Measurements from ENCODE around the gene DDX1.
"Not testable (repeated sequence)": the region's sequence is repeated elsewhere in the genome, so short reads cannot be mapped to it uniquely, and the experiment has no call there.

Gene DDX1

DNA sequence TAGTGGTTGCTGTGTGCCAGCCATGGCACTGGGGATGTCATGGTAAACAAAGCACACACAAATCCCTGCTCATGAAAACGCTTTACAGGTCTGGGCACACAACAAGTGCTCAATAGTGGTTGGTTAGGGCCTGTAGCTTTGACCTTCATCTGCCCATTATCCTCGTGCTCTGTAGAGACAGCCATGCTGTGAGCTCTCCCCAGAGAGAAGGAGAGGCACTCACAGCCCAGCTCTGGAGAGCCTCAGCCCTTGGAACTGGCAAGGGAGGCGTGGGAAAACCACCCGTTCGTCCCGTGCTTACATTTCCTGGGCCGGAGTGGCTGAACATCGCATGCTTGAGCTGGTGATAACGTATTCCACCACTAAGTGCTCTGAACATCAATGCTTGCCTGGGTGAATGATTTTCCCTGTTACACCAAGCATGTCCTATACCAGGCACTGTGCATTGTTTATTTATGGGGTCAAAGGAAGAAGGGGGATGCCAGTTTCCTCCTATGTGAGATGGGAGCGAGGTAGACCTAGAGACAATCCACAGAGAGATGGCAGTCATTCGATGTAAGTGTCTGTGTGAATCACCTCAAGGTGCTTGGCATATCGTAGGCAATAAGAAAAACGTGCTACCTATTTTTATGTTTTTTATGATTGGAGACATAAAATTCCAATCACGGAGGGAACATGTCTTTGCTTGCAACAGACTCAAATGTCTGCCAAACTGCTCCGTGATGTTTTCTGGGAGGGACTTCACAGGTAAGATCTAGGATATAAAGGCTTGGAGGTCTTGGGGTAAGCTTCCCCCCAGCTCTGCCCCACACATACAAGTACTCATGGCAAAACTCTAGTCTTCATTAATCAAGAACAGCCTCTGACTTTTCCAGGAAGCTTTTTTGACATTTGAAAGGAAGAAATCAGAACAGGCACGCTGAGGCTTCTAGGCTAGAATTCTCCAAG lies 75.5 kb downstream of the DDX1 start:
- DNase-seq = no peak

DNA sequence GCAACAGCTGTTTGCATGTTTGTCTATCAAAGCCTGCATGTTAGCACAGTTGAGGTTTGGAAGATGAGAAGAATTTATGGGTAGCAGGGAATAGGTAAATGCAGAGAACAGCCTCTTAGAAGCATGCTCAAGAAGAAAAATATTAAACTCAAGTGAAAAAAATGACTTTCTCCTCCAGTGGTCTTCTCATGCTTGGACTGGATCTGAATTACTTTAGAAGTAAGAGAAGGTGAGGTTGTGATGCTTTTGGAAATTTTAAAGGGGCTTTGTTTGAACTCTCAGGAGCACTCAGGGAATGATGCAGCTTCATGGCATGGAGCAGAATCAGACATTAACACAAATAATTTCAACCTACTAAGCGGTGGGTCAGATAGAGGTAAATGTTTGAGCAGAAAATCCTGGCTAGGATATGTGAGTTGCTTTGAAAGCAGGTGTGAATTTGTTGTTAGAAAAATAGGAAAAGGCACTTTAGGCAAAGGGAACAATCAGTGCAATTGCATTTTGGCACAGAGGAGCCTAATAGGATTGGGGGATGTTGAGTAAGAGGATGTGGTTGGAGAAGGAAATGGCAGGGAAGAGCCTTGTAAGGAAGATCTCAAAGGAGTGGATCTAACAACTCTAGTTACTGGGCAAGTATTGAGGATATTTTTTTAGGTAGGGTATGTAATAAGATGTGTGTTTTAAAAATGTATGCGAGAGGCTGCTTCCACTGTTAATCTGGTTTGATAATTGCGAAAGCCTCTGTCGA lies 76.3 kb downstream of the DDX1 start:
- no peak for DNase-seq

DNA sequence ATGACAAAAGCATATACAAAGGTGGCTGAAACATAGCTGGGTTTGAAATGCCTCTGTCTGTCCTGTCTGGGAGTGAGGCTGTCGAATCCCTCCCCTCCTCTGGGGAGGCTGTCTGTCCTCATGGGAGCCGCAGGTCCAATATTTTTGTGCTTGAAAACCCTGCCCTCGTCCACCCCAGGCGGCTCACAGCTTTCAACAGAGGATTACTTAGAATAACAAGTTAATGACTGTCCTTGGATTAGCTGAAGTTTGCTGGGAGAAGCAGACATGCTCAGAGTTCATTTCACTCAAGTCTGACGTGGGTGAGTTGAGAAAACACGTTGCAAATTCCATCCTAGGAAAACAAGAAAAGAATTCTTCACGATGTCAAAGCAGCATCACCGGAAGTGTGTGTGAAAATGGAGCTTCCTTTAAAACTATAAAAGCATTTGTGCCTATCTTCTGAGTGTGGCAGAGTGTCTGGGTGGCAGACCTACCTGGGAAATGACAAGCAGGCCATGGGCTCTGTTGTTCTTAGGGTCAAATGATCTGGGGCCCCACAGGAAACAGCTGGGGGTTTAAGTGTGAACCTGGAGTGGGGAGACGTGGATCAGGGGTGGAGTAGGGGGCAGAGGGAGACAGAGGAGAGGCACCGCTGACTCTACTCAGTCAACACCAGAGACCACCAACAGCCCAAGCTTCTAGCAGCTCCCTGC lies 77.1 kb downstream of the DDX1 start:
- DNase-seq = no peak

DNA sequence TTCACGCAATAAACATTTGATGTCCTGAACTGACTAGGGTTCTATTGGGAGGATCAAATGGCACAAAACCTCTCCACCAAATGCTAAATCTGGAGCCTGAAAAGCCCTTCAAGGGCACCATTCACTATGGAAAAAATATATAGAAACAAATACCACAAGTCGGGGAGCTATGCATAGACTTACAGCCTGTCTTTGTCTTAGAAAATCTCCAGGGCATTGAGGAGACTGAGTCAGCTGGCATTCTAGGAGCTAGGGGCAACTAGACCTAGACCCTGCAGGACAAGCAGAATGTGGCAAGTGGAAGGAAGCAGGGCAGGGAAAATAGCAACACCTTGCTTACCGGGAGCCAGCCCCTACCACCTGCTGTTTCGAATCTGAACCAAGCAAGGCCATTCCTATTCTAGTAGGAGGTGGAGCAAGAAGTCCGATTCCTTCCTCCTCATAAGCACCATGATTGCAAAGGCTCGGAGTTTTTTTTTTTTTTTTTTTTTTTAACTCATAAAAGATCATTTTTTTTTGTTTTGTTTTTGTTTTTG lies 77.8 kb downstream of the DDX1 start:
- no peak for DNase-seq

DNA sequence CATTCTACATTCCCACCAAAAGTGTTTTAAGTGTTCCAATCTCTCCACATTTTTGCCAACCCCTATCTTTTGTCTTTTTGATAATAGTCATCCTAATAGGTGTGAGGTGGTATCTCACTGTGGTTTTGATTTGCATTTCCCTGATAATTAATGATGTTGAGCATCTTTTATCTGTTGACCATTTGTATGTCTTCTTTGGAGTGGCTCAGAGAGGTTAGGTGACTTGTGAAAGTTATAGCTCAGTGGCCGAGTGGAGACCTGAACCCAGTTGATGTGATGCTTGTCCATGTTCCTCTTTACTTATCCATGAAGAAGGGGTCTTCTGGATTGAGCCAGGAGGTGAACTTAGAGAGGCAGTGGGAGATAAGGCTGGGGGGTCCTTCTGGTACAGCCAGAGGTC lies 78.8 kb downstream of the DDX1 start:
- DNase-seq = no peak

DNA sequence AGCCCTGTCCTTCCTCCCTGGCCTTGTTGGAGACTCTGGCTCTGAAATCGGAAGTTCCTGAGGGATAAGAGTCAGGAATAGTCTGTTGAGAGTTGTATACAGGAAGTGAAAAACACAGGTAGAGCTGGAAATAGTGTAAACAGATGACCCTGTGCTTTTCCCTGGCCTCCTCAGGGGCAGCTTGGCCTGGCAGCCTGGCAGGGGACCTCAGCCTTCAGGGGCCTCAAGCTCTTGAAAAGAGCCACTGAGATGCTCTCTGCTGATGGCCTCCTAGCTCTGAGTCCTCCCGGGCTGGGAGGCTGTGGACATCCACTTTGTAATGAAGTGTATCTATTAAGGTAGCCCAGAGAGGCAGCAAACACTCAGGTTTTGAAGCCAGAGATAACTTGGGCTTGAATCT lies 79.3 kb downstream of the DDX1 start:
- no peak for DNase-seq

DNA sequence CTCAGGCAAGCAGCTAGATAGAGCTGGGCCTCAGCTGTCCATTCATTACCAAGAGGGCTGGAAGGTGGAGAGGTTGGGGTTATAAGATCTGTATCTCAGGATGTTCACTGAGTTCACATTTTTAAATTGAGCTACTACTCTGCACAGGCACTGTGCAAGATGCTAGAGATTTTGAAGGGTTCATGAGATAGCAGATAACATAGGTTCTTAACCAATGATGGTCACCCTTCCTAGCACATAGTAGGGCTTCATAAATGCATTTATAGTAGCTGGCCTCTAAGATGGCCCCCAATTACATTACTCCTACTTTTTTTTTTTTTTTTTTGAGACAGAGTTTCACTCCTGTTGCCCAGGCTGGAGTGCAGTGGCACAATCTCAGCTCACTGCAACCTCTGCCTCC lies 79.7 kb downstream of the DDX1 start:
- no peak for DNase-seq

DNA sequence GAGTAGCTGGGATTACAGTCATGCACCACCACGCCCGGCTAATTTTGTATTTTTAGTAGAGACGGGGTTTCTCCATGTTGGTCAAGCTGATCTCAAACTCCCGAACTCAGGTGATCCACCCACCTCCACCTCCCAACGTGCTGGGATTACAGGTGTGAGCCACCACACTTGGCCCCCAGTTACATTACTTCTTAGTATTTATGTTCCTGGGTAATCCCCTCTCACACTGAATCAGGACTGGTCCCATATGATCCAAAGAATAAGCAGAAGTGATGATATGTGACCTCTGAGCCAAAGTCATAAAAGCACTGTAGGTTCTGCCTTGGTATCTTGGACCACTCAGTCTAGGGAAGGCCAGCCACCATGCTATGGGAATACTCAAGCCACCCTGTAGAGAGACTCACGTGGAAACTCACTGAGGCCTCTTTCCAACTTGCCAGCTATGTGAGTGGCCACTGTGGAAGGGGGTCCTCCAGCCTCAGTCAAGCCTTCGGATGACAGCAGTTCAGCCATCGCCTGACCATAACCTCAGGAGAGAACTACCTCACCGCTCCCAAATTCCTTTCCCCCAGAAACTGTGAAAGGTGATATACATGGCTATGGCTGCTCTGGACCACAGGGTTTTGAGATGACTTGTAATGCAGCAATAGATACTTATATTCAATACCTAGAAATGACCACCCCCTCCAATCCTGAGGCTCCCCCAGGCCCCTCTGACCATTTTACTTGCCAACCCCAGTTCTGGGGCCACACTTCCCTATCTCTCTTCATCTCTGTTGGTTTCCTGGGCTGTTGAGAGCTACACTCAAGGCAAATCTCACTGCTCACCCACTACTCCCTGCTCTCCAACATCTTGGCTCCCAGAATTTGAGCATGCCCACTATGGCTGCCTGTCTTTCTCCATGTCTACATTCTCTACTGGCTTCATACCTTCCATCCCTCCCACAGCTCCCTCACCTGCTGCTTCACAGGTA lies 80.5 kb downstream of the DDX1 start:
- DNase-seq = no peak

DNA sequence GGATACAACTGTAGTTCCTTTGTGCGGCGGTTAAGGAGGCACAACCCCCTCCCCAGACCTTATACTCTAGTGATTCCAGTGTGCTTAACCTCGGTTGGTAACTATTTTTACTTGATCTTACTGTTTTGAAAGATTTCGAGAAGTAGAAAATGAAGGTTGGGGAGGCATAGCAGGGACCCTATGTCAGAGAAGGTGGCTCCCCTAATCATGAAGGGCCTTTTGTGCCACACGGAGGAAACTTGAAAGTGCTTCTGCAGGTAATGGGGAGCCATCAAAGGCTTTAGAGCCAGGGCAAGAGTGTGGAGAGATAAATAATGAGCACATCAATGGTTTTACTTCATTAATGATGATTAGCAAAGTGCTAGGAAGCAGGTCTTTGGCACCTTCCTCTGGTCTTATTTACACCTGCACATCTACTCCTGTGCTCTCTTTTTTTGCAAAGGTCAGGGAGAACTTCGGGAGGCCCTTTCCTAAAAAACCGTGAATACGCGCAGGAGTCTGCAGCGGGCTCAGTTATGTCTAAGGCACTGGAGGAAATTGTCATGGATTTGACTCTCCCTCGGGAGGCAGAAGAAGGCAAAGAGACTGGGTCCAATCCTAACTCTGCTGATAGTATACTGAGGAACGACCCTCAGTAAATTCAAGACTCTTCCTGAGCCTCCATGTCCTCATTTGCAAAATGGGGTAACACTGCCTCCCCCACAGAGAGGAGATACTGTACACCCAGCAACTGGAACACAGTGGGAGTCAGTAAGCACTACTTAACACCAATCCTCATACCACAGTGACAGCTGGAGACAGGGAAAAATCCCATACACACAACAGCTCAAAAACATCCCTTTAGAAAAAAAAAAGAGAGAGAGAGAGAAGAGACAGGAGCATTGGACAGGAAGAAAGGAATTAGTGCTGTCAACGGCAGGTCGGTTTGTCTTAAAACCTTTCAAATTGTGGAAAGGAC lies 81.6 kb downstream of the DDX1 start:
- DNase-seq = no peak

DNA sequence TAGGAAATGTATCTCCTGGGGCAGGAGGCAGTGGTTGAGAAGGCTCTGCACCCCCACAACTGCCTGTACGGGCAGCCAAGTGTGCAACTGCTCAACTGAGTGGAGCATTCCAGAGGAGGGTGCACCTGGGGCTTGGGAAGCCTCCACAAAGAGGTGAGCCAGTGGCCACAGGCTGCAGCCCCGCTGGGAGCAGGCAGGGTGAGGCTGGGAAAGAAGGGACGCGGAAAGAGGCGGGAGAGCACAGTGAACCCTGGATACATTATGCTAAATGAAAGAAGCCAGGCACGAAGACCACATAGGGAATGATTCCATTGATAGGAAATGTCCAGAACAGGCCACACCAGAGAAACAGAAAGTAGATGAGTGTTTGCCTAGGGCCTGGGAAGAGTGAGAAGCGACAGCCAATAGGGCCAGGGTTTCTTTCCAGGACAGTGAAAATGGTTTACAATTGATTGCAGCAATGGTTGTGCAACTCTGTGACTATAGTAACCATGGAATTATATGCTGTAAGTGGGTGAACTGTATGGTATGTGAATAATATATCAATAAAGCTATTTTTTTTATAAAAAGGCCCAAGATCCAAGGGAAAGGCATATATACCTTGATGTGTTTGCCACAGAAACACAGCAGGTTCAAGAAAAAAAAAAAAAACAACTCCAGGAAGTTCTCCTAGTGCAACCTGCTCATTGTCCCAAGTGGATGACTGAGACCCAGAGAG lies 82.4 kb downstream of the DDX1 start:
- DNase-seq = no peak

DNA sequence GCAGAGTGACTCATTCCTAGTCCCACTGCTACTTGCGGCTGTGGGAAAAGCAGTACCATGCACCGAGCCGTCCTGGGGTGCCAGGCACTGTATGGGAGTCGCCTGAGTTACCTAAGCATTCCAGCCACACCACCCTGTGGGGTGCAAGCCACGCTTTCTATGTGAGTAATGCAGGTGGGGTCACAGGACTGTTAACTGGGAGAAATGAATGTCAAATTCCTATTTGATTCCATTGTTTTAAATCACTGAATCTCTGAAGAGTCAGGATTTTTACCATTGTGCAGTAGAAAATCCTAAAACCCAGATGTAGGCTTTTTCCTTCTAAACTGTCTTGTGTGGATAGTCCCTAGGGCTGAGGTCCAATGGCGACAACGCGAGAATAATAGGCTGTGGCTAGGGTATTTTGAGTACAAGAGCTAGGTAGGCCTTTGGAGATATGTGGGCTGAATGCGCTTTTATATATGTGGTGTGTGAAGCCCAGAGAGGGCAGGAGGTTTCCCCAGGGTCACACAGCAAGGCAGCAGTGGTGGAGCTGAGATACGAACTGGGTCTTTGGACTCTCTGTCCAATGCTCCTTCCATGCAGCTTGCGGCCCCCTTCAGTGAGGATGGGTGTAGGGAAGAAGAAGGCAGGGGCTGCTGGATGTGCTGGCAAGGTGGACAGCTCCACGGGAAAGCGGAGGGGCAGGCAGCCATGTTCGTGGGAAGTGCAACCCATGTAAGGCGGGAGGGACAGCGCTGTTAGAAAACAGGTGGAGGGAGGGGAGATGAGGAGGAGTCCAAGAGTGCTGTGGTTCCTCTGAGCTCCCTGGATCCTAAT lies 83.2 kb downstream of the DDX1 start:
- no peak for DNase-seq

DNA sequence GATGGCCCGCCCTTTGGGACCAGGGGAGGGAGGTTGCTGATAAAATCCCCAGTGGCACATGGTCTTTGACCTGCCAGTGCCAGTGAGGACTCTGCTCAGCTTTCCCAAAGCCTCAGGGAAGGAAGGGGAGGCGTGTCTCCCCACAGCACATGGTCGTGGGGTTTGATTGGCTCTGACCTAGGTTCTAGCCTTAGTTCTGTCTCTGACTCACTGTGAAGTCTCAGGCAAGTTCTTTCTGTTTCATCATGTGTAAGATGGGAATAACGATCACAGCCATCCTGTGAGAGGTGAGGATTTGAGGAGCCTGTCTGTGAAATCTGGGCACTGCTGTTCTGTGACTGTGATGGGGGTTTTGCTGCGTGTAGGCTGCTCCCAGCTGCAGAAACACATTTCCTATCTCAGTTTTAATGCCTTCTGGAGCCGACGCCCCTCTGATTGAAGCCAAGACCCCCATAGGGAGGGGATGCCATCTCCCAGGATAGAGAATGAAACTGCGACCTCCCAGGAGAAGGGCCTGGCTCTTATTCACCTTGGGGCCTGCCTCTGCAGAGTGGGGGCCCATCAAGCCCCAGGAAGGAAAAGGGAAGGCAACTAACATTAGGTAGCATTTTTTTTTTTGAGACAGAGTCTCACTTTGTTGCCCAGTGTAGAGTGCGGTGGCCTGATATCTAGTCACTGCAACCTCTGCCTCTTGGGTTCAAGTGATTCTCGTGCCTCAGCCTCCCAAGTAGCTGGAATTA lies 84.0 kb downstream of the DDX1 start:
- no peak for DNase-seq

DNA sequence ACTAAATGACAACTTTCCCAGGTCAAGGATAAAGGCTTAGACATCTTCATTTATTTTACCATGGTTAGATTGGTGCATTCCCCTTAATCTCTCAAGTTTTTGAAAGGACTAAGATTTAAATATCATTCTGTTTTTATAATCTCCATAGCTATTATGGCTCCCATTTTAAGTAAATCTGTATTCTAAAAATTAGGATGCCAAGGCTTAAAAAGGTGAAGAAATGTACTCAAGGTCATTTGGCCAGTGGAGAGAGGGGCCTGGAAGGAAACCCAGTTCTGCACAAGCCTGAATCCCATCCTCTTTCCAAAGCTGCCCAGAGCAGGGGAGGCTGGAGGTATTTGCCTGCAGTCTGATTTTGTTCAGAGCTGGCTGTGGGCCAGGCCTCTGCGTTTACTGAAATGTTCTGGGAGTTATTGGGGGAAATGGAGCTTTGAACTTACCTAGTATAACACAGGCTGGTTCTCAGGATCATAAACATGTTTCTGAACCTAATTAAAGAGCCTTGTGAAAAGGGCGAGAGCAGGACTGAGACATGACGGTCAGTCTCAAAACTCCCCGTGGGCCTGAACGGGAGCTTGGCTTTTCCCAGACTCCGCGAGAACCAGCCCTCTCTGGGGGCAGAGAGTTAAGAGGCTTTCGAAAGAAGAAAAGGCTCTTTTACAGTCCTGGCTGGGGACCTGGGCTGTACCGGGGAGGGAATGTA lies 85.6 kb downstream of the DDX1 start:
- no peak for DNase-seq

DNA sequence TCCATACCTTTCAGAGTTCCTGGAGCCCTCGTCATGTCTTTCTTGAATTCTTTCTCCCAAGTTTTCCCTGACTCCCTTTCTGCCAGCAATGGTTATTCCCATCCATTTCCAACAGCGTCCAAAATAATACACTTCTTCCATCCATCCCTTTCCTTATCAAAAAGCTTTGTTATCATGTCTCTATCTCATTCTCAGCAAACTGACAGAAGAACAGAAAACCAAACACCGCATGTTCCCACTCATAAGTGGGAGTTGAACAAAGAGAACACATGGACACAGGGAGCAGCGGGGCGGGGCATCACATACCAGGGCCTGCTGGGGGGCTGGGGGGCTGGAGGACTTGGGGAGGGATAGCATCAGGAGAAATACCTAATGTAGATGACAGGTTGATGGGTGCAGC lies 86.7 kb downstream of the DDX1 start:
- no peak for DNase-seq

DNA sequence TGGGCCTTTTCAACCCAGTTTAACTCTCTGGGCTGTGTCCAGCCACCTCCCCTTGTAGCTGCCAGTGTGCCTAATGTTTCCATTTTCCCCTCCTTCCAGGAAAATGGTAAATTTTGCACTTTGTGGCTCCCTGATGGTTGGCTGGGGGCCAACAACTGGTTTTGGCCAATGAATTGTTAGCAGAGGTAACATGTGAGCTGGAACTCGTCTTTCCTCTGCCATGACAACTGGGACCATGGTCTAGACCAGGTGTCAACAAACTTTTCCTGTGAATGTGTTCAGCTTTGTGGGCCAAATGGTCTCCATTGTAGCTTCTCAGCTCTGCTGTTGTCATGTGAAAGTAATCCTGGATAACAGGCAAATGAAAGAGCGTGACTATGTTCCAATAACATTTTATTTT lies 87.2 kb downstream of the DDX1 start:
- DNase-seq = no peak

DNA sequence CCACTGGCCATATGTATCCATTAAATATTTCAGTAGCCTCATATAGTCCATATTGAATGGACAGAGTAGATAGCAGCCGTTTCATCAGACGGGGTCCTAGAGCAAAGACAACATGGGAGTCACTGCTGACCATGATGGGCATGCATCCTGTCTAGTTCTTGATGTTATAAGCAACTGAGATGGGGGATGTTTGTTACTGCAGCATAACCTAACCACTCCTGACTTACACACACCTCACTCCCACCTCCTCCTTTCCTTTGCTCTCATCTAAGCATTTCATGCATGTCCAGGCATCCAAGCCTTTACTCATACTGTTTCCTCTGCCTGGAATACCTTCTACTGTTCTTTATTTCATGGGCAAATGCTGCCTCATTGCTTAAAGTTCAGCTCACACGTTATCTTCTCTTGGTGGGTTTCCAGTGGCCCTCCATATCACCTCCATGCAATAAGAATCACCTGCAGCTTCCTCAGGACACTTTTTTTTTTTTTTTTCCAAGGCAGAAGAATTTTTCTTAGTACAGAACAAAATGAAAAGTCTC lies 87.8 kb downstream of the DDX1 start:
- DNase-seq = no peak

DNA sequence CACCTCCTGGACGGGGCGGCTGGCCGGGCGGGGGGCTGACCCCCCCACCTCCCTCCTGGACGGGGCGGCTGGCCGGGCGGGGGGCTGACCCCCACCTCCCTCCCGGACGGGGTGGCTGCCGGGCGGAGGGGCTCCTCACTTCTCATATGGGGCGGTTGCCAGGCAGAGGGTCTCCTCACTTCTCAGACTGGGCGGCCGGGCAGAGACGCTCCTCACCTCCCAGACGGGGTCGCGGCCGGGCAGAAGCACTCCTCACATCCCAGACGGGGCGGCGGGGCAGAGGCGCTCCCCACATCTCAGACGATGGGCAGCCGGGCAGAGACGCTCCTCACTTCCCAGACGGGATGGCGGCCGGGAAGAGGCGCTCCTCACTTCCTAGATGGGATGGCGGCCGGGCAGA lies 88.5 kb downstream of the DDX1 start:
- DNase-seq = not testable (repeated sequence)
